Heart left ventricle (tissue), 13 donors: ENCODE results near the gene TMEM209.

ENCODE experiments used
- POLR2A ChIP-seq, 2 donors: fragments of 450-650 bp; IDR thresholded peaks; one replicate each; pipeline ENCODE4 v1.6.1; 2017; ENCODE audit warnings: antibody characterized with exemption in 2 of 2, mild to moderate bottlenecking in 2 of 2, moderate library complexity in 2 of 2
- TF ChIP-seq, protein P1 (sequence below), 12 donors: fragments of 200-600 bp; sonication (generic) in 4 of 12; IDR thresholded peaks; one replicate each; pipeline versions ENCODE4 v1.5.0 to v1.8.0; 2018 to 2022; ENCODE audit warnings: antibody characterized with exemption in 12 of 12, mild to moderate bottlenecking in 5 of 12
- donor health status: ischemic (EF 13 %, LVEDD 7.1; RV severe dilation, severe dysfunction).
- donor health status: DM: no; HTN: yes; CAD: no.
- donor health status: DM: no; HTN: no; CAD: no.
- donor health status: ischemic (EF 25% LVEDD 6.9; RV normal size, moderate dysfunction).
- donor health status: ischemic (EF 25% LVEDD 5.7; RV mildly dilated, moderate dysfunction).
- donor health status: ischemic (EF 35%, LVEDD 5.7; RV mildly dilated, moderate dysfunction).
- donor health status: nonischemic (EF 11% LVEDD 7.7; RV severe dilation, severe dysfunction).
- donor health status: DM: yes; HTN: yes; CAD: no.
- donor health status: PGD.
- donor health status: ischemic (EF 29% LVEDD 5.4; RV normal size, mild dysfunction).
- donor health status: nonischemic (EF 23%, LVEDD 6.1; RV moderate dilation, normal function).

GRCh38 chr7:130136579-130137167 lies 68.5 kb downstream of the TMEM209 start:
- TF ChIP-seq, protein P1, sequence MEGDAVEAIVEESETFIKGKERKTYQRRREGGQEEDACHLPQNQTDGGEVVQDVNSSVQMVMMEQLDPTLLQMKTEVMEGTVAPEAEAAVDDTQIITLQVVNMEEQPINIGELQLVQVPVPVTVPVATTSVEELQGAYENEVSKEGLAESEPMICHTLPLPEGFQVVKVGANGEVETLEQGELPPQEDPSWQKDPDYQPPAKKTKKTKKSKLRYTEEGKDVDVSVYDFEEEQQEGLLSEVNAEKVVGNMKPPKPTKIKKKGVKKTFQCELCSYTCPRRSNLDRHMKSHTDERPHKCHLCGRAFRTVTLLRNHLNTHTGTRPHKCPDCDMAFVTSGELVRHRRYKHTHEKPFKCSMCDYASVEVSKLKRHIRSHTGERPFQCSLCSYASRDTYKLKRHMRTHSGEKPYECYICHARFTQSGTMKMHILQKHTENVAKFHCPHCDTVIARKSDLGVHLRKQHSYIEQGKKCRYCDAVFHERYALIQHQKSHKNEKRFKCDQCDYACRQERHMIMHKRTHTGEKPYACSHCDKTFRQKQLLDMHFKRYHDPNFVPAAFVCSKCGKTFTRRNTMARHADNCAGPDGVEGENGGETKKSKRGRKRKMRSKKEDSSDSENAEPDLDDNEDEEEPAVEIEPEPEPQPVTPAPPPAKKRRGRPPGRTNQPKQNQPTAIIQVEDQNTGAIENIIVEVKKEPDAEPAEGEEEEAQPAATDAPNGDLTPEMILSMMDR (IDR thresholded peaks at IDR 0.05), result no peak
- TF ChIP-seq POLR2A (IDR thresholded peaks at IDR 0.05), result no peak
